BE2C (cell line): ENCODE data around the gene GNG12.

Experiments
- DNase-seq: peaks from one replicate; pipeline ENCODE4 v3.0.0-alpha.2; 2020
- H3K27me3 ChIP-seq: fragments of 250-450 bp; sonication (Bioruptor Pico); 2 replicates; pipeline ENCODE4 v1.5.1; 2020; ENCODE audit warnings: mild to moderate bottlenecking
- H3K36me3 ChIP-seq: fragments of 250-450 bp; sonication (Bioruptor Pico); 2 replicates; pipeline ENCODE4 v1.5.1; 2020; ENCODE audit warnings: mild to moderate bottlenecking
- H3K4me1 ChIP-seq: fragments of 250-450 bp; sonication (Bioruptor Pico); 2 replicates; pipeline ENCODE4 v1.5.1; 2020
- H3K4me3 ChIP-seq: 2 replicates; pipeline ENCODE4 v1.5.1; 2011; ENCODE audit warnings: low read depth, low read length
- H3K9me3 ChIP-seq: fragments of 250-450 bp; sonication (Bioruptor Pico); 2 replicates; pipeline ENCODE4 v1.5.1; 2020
- CTCF ChIP-seq: IDR thresholded peaks from 2 replicates; pipeline ENCODE4 v1.5.1; 2012; ENCODE audit warnings: mild to moderate bottlenecking, low read depth, low read length

Gene GNG12

GRCh38 chr1:67743072-67743725 lies 90.1 kb downstream of the GNG12 start:
- Histone ChIP-seq H3K36me3 (no peaks in the 10 kb centered on the region), H3K9me3 (no peaks in the 10 kb centered on the region), H3K4me3 (no peak overlapping the region), H3K4me1 (no peaks in the 10 kb centered on the region), H3K27me3 (no peaks in the 10 kb centered on the region)
- no peak for DNase-seq
- no peak for TF ChIP-seq CTCF

GRCh38 chr1:67741736-67742135 lies 91.5 kb downstream of the GNG12 start:
- no peak for DNase-seq
- Histone ChIP-seq H3K4me1 (no peaks in the 10 kb centered on the region), H3K9me3 (no peaks in the 10 kb centered on the region), H3K27me3 (no peaks in the 10 kb centered on the region), H3K4me3 (no peak overlapping the region), H3K36me3 (no peaks in the 10 kb centered on the region)
- TF ChIP-seq CTCF: no peak

GRCh38 chr1:67741121-67741520 lies 92.1 kb downstream of the GNG12 start:
- H3K4me1 ChIP-seq: no peaks in the 10 kb centered on the region

GRCh38 chr1:67740543-67740942 lies 92.7 kb downstream of the GNG12 start:
- Histone ChIP-seq H3K9me3 (no peaks in the 10 kb centered on the region), H3K36me3 (no peaks in the 10 kb centered on the region), H3K4me1 (no peaks in the 10 kb centered on the region), H3K4me3 (no peak overlapping the region), H3K27me3 (no peaks in the 10 kb centered on the region)
- no peak for TF ChIP-seq CTCF
- no peak for DNase-seq

More at GRCh38 chr1:67741121-67741520, 92.1 kb downstream of the GNG12 start:
- Histone ChIP-seq H3K27me3 (no peaks in the 10 kb centered on the region), H3K36me3 (no peaks in the 10 kb centered on the region), H3K9me3 (no peaks in the 10 kb centered on the region), H3K4me3 (no peak overlapping the region)
- DNase-seq: no peak
- TF ChIP-seq CTCF: no peak

GRCh38 chr1:67739361-67739760 lies 93.9 kb downstream of the GNG12 start:
- DNase-seq: no peak
- H3K4me1 ChIP-seq: no peaks in the 10 kb centered on the region
- no peaks in the 10 kb centered on the region for H3K27me3 ChIP-seq
- H3K36me3 ChIP-seq: no peaks in the 10 kb centered on the region
- no peak overlapping the region for H3K4me3 ChIP-seq
- no peaks in the 10 kb centered on the region for H3K9me3 ChIP-seq
- no peak for TF ChIP-seq CTCF

- Histone ChIP-seq H3K4me1 (no peaks in the 10 kb centered on the region), H3K27me3 (no peaks in the 10 kb centered on the region), H3K9me3 (no peaks in the 10 kb centered on the region), H3K4me3 (no peak overlapping the region), H3K36me3 (no peaks in the 10 kb centered on the region)
- TF ChIP-seq CTCF: no peak
- no peak for DNase-seq
Observed at GRCh38 chr1:67738401-67738800, 94.9 kb downstream of the GNG12 start.
